ENCODE measurements around the gene FRAT1.

Gene FRAT1

DNA sequence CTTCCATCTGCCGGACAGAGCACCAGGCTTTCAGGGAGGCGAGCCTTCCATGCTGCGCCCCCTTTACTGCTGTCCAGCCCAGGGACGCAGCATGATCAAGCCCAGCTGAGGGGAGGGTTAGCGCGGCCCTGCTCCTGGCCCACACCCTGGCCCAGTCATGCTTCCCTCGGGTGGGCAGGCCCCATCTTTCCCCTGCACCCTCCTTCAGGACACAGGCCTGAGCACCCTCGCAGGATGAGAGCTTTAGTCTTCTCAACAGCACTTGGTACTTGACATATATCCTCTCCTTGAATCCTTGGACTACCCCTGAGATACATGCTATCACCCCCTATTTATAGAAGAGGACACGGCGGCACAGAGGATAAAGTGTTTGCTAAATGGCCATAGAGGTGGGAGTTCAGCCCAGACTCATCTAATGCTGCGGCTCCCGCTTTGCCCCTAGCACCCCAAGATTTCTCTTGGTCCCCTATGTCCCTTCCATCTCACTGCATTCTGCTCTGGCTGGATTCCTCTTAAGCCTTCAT lies 48.1 kb downstream of the FRAT1 start:
- Histone ChIP-seq H3K4me3 (ENCODE audit: low read depth, low read length) (no peak overlapping the region), H3K27me3 (ENCODE audit: control insufficient read depth, insufficient read depth, low read length) (no peaks in the 10 kb centered on the region), H3K9ac (ENCODE audit: low read length) (no peak overlapping the region), H3K4me1 (ENCODE audit: control insufficient read depth, insufficient read depth, low read length) (no peaks in the 10 kb centered on the region; the same call in 1 of the 2 replicates), H3K27ac (ENCODE audit: low read depth, low read length) (no peak overlapping the region), H3K36me3 (ENCODE audit: control insufficient read depth, insufficient read depth, low read length) (peaks cover 90% of the 10 kb centered on the region), H3K9me3 (ENCODE audit: control insufficient read depth, insufficient read depth, low read depth, low read length) (no peaks in the 10 kb centered on the region)

All from HUES6 (cell line).